DMS79 (cell line): Measurements from ENCODE around the gene ARIH1.
"Not testable (repeated sequence)": the region's sequence is repeated elsewhere in the genome, so short reads cannot be mapped to it uniquely, and the experiment has no call there.

Experiments used
- DNase-seq: peaks from one replicate; lab custom pipeline; 2025; lab: John Stamatoyannopoulos, UW

Gene ARIH1

GRCh38 chr15:72473614-72474465, at the start of gene ARIH1:
Gene ARIH1, plus strand, starts transcription at chr15:72474330. Its CDS starts 310 bp downstream, at chr15:72474640.
- peak; percentile 67 for DNase-seq

GRCh38 chr15:72426753-72427152, 47.4 kb upstream of the ARIH1 start:
- DNase-seq, result no peak

- no peak for DNase-seq
Measured at GRCh38 chr15:72437650-72438316, 36.3 kb upstream of the ARIH1 start.

GRCh38 chr15:72442848-72443247, 31.3 kb upstream of the ARIH1 start:
- not testable (repeated sequence) for DNase-seq

DNA sequence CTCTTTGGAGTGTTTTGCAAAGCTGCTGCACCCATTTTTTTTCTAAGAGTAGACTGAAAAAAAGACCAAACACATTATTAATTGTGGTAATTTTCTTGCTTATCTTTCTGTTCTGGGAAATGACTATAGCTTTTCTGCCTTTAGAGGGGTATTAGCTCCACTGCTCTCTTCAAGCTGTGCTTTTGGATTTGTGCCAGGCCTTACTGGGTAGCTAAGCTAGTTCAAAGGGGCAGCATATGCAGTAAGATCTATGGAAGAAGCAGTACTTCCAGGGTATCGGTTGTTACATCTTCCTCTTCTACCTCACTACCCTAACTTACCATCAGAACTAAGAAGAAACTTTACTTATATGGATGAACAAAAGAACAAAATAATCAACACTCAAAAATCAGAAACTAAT, 28.7 kb upstream of the ARIH1 start:
- DNase-seq, result no peak

DNA sequence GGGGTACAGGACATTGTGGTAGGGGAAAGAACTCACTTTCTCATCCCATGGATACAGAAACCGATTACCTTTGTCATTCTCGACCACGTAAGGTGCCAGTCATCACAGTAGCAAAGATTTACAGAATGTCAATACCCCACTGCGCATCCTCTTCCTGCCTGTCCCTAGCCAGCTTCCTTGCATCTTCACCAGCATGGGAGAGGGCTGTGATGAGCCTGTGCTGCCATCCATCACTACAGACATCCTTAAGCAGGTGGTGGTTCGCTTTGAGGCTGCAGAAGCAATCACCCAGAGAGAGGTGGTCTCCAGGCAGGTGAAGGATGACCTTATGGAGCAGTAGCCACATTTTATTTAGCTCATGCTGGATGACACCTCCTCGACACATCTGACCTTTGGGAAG, 23.3 kb upstream of the ARIH1 start:
- DNase-seq, result no peak

DNA sequence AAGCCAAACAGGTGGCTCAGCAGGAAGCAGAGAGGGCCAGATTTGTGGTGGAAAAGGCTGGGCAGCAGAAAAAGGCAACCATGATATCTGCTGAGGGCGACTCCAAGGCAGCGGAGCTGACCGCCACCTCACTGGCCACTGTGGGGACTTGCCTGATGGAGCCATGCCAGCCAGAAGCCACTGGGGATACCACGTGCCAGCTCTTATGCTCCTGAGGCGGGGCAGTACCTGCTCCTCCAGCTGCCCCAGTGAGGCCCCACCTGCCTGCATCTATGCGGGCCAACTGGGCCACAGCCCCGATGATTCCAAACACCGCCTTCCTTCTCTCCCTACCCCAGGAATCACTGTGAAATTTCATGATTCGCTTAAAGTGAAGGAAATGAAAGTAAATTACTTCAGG, 22.9 kb upstream of the ARIH1 start:
- DNase-seq, result no peak

DNA sequence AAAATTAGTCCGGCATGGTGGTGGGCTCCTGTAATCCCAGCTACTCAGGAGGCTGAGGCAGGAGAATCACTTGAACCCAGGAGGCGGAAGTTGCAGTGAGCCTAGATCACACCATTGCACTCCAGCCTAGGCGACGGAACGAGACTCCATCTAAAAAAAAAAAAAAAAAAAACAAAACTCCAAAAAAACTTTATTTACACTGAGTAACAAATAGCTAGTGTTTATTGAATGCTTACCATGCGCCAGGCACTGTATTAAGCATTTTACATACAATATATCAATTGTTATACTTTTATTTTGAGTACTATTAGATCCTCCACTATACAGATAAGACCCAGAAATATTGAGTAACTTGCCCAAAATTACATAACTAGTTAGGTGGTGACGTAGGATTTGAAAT, 17.4 kb upstream of the ARIH1 start:
- no peak for DNase-seq

DNA sequence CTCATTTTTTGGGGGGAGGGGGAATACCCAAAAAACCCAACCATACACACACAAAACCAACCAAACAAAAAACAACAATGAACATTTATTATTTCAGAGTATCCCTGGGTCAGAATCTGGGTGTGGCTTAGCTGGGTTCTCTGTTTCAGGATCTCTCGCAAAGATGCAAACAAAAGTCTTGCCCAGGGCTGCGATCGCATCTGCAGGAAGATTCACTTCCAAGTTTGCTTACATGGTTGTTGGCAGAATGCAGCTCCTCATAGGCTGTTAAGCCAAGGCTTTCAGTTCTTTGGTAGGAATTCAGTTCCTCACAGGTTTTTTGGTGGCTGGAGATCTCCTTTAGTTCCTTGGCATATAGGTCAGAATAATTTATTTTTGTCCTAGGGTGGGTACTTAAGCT, 13.7 kb upstream of the ARIH1 start:
- no peak for DNase-seq

GRCh38 chr15:72463702-72464101, 10.4 kb upstream of the ARIH1 start:
- no peak for DNase-seq

DNA sequence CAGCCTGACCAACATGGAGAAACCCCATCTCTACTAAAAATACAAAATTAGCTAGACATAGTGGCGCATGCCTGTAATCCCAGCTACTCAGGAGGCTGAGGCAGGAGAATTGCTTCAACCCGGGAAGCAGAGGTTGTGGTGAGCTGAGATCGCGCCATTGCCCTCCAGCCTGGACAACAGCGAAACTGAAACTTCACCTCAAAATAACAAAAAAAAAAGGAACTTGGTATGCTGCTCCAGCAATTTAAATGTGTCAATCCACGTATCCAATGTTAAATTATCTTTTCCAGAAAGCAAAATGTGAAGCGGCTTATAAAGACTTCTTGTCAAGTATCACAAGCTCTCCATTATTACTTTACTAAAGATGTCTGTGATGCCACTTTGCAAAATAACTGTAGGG, 9.9 kb upstream of the ARIH1 start:
- no peak for DNase-seq

GRCh38 chr15:72468103-72468502, 6.0 kb upstream of the ARIH1 start:
- no peak for DNase-seq

- DNase-seq, result no peak
Measured at GRCh38 chr15:72472992-72473610, 1.0 kb upstream of the ARIH1 start.

DNA sequence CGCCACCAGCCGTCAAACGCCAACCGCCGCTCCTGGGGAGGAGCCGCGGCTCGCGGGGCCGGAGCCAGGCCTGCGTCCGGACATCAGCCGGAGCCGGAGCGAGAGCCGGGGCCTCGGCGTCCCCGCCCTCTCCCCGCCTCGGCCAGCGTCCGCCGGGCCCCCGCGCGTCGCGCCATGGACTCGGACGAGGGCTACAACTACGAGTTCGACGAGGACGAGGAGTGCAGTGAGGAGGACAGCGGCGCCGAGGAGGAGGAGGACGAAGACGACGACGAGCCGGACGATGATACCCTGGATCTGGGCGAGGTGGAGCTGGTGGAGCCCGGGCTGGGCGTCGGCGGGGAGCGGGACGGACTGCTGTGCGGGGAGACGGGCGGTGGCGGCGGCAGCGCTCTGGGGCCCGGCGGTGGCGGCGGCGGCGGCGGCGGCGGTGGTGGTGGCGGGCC, 359 bp downstream of the ARIH1 start:
- DNase-seq, result no peak

- DNase-seq, result peak; percentile 13
Measured at GRCh38 chr15:72474912-72475628, 940 bp downstream of the ARIH1 start.

DNA sequence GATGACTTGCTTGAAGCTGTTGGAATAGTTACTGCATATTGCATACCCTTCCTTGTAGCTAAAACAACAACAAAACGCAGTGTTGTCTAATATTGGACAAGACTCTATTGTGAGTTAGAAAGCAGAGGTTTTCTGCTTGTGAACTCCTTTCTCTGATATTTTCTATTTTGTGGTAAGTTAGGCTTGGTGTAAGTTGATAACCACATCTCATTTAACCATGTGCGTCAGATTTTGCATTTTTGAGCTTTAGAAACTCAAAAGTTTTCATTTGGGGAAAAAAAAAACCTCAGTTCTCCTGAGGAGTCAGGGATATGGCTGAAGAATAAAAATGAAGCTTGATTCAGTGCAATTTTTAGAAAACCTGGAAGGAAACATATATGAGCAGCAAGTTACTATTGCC, 1.5 kb downstream of the ARIH1 start:
- no peak for DNase-seq

GRCh38 chr15:72476330-72476729, 2.2 kb downstream of the ARIH1 start:
- DNase-seq, result not testable (repeated sequence)

DNA sequence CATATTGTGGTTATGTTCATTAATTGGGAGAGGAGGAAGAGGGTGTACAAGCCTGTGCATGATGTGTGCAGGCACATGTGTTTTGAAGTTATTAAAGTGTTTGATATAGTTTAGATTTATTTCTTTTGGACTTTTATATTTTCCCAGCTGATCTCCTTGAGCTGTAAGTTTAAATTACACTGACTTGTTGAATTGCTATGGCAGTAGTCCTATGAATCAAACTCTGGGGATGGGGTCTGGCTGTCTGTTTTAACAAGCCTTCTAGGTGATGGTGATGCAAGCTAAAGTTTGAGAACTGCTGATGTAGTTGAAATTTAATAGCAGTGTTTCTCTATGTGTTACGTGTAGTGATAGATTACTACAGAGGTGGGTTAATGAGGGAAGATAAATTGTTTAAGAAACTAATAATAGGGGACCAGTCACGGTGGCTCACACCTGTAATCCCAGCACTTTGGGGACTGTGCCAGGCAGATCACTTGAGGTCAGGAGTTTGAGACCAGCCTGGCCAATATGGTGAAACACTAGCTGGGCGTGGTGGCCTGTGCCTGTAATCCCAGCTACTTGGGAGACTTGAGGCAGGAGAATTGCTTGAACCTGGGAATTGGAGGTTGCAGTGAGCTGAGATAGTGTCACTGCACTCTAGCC, 7.0 kb downstream of the ARIH1 start:
- no peak for DNase-seq

GRCh38 chr15:72482275-72482674, 8.1 kb downstream of the ARIH1 start:
- no peak for DNase-seq

- DNase-seq, result no peak
Measured at GRCh38 chr15:72483279-72483678, 9.1 kb downstream of the ARIH1 start.

DNA sequence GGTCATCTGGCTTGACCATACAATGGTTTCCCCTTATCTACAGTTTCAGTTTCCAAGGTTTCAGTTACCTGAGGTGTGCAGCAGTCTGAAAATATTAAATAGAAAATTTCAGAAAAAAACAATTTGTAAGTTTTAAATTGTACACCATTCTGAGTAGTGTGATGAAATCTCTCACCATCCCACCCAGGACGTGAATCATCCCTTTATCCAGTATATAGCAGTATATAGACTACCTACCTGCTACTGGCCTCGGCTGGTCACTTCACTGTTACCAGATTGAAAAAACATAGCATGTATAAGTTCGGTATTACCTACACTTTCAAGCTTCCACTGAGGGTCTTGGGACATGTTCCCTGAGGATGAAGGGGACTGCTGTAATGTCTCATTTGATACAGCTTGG, 12.0 kb downstream of the ARIH1 start:
- DNase-seq, result no peak
